SK-N-SH (cell line): Measurements from ENCODE around the gene CRYBG2.

Experiments used
- CHD2 ChIP-seq: fragments of 150-350 bp; IDR thresholded peaks from 2 replicates; pipeline ENCODE4 v1.6.1; 2018; ENCODE audit warnings: low read length; ENCODE audit not compliant: partially characterized antibody
- EP300 ChIP-seq, 2 experiments: IDR thresholded peaks; 2 replicates each; pipeline versions ENCODE4 v1.4.0 to v1.6.1; 2012; ENCODE audit warnings: borderline replicate concordance in 1 of 2, low read depth in 1 of 2, low read length in 1 of 2
- GABPA ChIP-seq: IDR thresholded peaks from 2 replicates; pipeline ENCODE4 v1.4.0; 2012; ENCODE audit warnings: low read depth, mild to moderate bottlenecking
- MXI1 ChIP-seq: IDR thresholded peaks from 2 replicates; pipeline ENCODE4 v1.6.1; 2012; ENCODE audit warnings: mild to moderate bottlenecking, low read depth, low read length, improper control_type of control experiment
- SMC3 ChIP-seq: IDR thresholded peaks from 2 replicates; pipeline ENCODE4 v1.6.1; 2012; ENCODE audit warnings: low read depth, low read length, improper control_type of control experiment
- TF ChIP-seq, protein P1 (sequence below): fragments of 200-600 bp; sonication (generic); IDR thresholded peaks from 2 replicates; pipeline ENCODE4 v1.6.1; 2017; ENCODE audit warnings: antibody characterized with exemption, mild to moderate bottlenecking, moderate library complexity

DNA sequence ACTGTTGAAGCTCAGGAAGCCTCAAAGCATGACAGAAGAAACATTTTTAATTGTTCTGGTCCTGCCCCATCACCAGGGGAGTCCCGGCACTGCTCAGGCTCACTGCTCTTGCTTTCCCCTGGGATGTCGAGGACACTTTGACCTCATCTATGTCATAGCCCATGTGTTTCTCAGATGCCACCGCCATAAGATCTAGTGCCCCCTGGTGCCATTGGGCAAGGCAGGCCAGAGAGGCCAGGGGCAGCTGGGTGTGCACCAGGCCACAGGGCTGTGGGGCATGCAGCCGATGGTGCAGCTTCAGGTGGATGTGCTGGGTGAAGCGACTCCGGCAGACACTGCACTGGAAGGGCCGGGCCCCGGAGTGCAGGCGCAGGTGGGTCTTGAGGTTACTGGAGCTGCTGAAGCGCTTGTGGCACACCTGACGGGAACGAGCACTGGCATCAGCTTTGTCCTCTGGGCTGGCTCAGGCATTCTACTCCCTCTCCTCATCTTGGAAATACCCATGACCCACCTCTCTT is 7.7 kb upstream of the CRYBG2 start:
- TF ChIP-seq CHD2 (no peak), GABPA (no peak), EP300 (IDR thresholded peaks at IDR 0.05; ENCODE audit: borderline replicate concordance in 1 of 2, low read depth in 1 of 2, low read length in 1 of 2) (no peak), MXI1 (no peak), SMC3 (no peak)
- TF ChIP-seq, protein P1, sequence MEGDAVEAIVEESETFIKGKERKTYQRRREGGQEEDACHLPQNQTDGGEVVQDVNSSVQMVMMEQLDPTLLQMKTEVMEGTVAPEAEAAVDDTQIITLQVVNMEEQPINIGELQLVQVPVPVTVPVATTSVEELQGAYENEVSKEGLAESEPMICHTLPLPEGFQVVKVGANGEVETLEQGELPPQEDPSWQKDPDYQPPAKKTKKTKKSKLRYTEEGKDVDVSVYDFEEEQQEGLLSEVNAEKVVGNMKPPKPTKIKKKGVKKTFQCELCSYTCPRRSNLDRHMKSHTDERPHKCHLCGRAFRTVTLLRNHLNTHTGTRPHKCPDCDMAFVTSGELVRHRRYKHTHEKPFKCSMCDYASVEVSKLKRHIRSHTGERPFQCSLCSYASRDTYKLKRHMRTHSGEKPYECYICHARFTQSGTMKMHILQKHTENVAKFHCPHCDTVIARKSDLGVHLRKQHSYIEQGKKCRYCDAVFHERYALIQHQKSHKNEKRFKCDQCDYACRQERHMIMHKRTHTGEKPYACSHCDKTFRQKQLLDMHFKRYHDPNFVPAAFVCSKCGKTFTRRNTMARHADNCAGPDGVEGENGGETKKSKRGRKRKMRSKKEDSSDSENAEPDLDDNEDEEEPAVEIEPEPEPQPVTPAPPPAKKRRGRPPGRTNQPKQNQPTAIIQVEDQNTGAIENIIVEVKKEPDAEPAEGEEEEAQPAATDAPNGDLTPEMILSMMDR, result no peak
